Neural progenitor cell (in vitro differentiated cells): ENCODE measurements around the gene R3HDM2. TPM values are rescaled to one million over a fixed set of nuclear protein-coding genes. Genes with fewer than 3 reads are reported as not detected.

Experiments used
- DNase-seq: peaks from one replicate; pipeline ENCODE4 v3.0.0-alpha.2; 2016; ENCODE audit warnings: low spot score
- H2AFZ ChIP-seq: fragments of 200-600 bp; sonication (generic); replicated peaks from 2 replicates; pipeline ENCODE4 v1.6.1; 2016; ENCODE audit warnings: antibody characterized with exemption
- H3F3A ChIP-seq: fragments of 200-600 bp; sonication (generic); 2 replicates; pipeline ENCODE4 v1.6.1; 2016; ENCODE audit warnings: antibody characterized with exemption, low read depth
- H3K27ac ChIP-seq: fragments of 200-600 bp; sonication (generic); 2 replicates; pipeline ENCODE4 v1.5.1; 2016; ENCODE audit warnings: mild to moderate bottlenecking
- H3K27me3 ChIP-seq: fragments of 200-600 bp; sonication (generic); 2 replicates; pipeline ENCODE4 v1.6.1; 2016; ENCODE audit warnings: mild to moderate bottlenecking, moderate library complexity
- H3K36me3 ChIP-seq: fragments of 200-600 bp; sonication (generic); 2 replicates; pipeline ENCODE4 v1.5.1; 2016
- H3K4me1 ChIP-seq: fragments of 200-600 bp; sonication (generic); 2 replicates; pipeline ENCODE4 v1.6.1; 2016; ENCODE audit warnings: mixed run types
- H3K4me2 ChIP-seq: fragments of 200-600 bp; sonication (generic); 2 replicates; pipeline ENCODE4 v1.6.1; 2016
- H3K4me3 ChIP-seq: fragments of 200-600 bp; sonication (generic); 2 replicates; pipeline ENCODE4 v1.5.1; 2016
- H3K79me2 ChIP-seq: fragments of 200-600 bp; sonication (generic); 2 replicates; pipeline ENCODE4 v1.6.1; 2016; ENCODE audit warnings: low read depth
- H3K9ac ChIP-seq: fragments of 200-600 bp; sonication (generic); 2 replicates; pipeline ENCODE4 v1.6.1; 2016
- H3K9me3 ChIP-seq: fragments of 200-600 bp; sonication (generic); 2 replicates; pipeline ENCODE4 v1.5.1; 2016; ENCODE audit warnings: low read depth
- H4K20me1 ChIP-seq: fragments of 200-600 bp; sonication (generic); 2 replicates; pipeline ENCODE4 v1.6.1; 2016; ENCODE audit warnings: low read depth
- H3K27ac Mint-ChIP-seq: 3 replicates; pipeline ENCODE4 v1.8.0; 2021; ENCODE audit warnings: mixed read lengths
- H3K27me3 Mint-ChIP-seq: 2 replicates; pipeline ENCODE4 v1.8.0; 2022; ENCODE audit warnings: low read depth, mild to moderate bottlenecking, inconsistent platforms, moderate library complexity, mixed read lengths; ENCODE audit not compliant: insufficient read depth
- H3K36me3 Mint-ChIP-seq: 3 replicates; pipeline ENCODE4 v1.8.0; 2021; ENCODE audit warnings: mixed read lengths
- H3K4me1 Mint-ChIP-seq: 3 replicates; pipeline ENCODE4 v1.8.0; 2021; ENCODE audit warnings: mixed read lengths
- H3K4me3 Mint-ChIP-seq: 3 replicates; pipeline ENCODE4 v1.8.0; 2021; ENCODE audit warnings: mild to moderate bottlenecking, moderate library complexity, mixed read lengths
- H3K9me3 Mint-ChIP-seq: 3 replicates; pipeline ENCODE4 v1.8.0; 2020; ENCODE audit warnings: mixed read lengths
- EZH2 ChIP-seq: fragments of 200-600 bp; sonication (generic); IDR thresholded peaks from 2 replicates; pipeline ENCODE4 v1.6.1; 2017; ENCODE audit warnings: antibody characterized with exemption, mild to moderate bottlenecking, moderate library complexity
- EZH2phosphoT487 ChIP-seq: fragments of 200-600 bp; sonication (generic); IDR thresholded peaks from 2 replicates; pipeline ENCODE4 v1.6.1; 2017; ENCODE audit warnings: antibody characterized with exemption
- total RNA-seq: library from RNA; depleted of rRNA; stranded (reverse); fragments of >200 nt; gene quantifications from 2 replicates; pipeline ENCODE4 v1.2.3, GENCODE V29; 2015; ENCODE audit warnings: low replicate concordance
- TF ChIP-seq, protein P1 (sequence below): fragments of 200-600 bp; sonication (generic); IDR thresholded peaks from 2 replicates; pipeline ENCODE4 v1.5.1; 2017; ENCODE audit warnings: antibody characterized with exemption, mild to moderate bottlenecking

Gene R3HDM2
- total RNA-seq, 1 donor from 2014 or later: 40.0 TPM

DNA sequence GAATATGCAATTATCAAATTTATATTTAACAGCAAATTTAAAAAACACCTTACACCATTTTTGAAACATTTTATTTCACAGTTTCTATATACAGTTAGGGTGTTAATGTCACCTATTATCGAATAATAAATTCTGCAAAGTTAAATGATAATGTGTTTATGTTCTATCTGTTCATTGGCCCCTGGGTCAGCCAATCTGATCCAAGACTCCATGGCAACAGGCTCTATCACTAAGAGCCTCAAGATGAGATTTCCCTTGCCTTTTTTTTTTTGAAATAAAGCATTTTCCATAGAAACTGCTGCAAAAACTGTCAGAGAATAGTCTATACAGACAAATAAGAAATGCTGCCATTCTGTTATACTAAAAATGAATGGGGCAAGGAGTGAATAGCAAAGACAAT lies 96.6 kb downstream of the R3HDM2 start:
- TF ChIP-seq, protein P1, sequence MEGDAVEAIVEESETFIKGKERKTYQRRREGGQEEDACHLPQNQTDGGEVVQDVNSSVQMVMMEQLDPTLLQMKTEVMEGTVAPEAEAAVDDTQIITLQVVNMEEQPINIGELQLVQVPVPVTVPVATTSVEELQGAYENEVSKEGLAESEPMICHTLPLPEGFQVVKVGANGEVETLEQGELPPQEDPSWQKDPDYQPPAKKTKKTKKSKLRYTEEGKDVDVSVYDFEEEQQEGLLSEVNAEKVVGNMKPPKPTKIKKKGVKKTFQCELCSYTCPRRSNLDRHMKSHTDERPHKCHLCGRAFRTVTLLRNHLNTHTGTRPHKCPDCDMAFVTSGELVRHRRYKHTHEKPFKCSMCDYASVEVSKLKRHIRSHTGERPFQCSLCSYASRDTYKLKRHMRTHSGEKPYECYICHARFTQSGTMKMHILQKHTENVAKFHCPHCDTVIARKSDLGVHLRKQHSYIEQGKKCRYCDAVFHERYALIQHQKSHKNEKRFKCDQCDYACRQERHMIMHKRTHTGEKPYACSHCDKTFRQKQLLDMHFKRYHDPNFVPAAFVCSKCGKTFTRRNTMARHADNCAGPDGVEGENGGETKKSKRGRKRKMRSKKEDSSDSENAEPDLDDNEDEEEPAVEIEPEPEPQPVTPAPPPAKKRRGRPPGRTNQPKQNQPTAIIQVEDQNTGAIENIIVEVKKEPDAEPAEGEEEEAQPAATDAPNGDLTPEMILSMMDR: no peak
- TF ChIP-seq EZH2phosphoT487 (no peak), EZH2 (no peak)
- H3K4me1 ChIP-seq: no peaks in the 10 kb centered on the region
- no peak overlapping the region for H3K27ac ChIP-seq
- H3K79me2 ChIP-seq: no peaks in the 10 kb centered on the region
- no peaks in the 10 kb centered on the region for H3K36me3 ChIP-seq
- H3K36me3 Mint-ChIP-seq: peaks cover 8% of the 10 kb centered on the region
- no peak overlapping the region for H3K4me2 ChIP-seq
- peaks cover 2% of the 10 kb centered on the region for H3K9me3 Mint-ChIP-seq
- no peaks in the 10 kb centered on the region for H3F3A ChIP-seq
- no peak overlapping the region for H3K27ac Mint-ChIP-seq
- H3K9ac ChIP-seq: no peak overlapping the region
- no peaks in the 10 kb centered on the region for H4K20me1 ChIP-seq
- no peak overlapping the region for H2AFZ ChIP-seq
- H3K27me3 ChIP-seq: no peaks in the 10 kb centered on the region
- no peaks in the 10 kb centered on the region for H3K9me3 ChIP-seq
- H3K27me3 Mint-ChIP-seq: peaks cover 2% of the 10 kb centered on the region
- DNase-seq: no peak
- H3K4me3 ChIP-seq: no peak overlapping the region
- no peak overlapping the region for H3K4me3 Mint-ChIP-seq
- H3K4me1 Mint-ChIP-seq: no peaks in the 10 kb centered on the region

DNA sequence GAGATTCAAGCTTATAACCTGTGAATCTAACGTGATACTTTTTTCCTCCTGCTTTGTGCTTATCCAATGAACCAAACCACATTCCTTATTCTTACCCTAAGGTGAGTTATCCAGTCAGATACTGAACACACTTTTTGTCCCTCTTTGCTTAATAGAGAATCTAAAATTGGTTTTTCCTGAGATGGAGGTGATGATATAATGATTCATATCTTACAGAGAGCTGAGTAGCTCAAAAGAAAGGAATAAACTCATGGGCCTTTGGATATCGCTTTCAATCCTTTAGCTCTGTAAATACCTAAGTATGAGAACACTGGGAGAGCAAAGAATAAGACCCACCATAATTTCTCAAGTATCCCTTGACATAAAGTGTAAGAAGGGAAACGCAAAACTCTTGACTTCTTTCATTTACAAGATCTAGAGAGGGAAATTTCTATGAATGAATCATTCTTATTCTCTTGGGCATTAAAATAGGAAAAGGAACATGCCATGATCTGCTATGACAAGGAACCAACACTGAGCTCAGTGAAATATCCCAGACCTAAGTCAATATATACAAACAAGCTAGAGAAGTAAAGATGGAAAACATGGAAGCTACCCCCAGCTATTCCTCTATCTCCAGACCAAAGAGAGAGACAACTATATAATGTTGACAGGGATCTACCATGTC lies 98.1 kb downstream of the R3HDM2 start:
- Histone ChIP-seq H3K79me2 (no peaks in the 10 kb centered on the region), H4K20me1 (no peaks in the 10 kb centered on the region), H3K4me2 (no peak overlapping the region), H3K4me1 (no peaks in the 10 kb centered on the region), H3K4me3 (no peak overlapping the region), H3K27ac (no peak overlapping the region), H3K27me3 (no peaks in the 10 kb centered on the region), H2AFZ (no peak overlapping the region), H3K36me3 (no peaks in the 10 kb centered on the region), H3F3A (no peaks in the 10 kb centered on the region), H3K9me3 (no peaks in the 10 kb centered on the region), H3K9ac (no peak overlapping the region)
- Mint-ChIP-seq H3K36me3 (peaks cover 8% of the 10 kb centered on the region), H3K4me3 (no peak overlapping the region), H3K27ac (no peak overlapping the region), H3K9me3 (peaks cover 2% of the 10 kb centered on the region), H3K27me3 (peaks cover 4% of the 10 kb centered on the region), H3K4me1 (no peaks in the 10 kb centered on the region)
- TF ChIP-seq, protein P1: no peak
- TF ChIP-seq EZH2 (no peak), EZH2phosphoT487 (no peak)
- DNase-seq: no peak

DNA sequence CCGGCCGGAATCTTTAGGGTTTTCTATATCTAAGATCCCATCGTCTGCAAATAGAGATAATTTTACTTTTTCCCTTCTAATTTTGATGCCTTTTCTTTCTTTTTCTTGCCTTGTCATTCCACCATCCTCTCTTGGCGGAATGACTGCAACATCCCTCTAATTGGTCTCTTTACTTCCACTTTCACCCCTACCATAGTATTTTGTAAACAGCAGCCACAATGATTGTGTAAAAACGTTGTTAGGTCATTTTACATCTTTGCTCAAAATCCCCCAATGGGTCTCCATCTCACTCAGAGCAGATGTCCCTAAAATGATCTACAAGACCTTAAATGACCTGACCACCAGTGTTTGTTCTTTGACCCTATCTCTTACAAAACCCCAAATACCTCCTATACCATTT lies 99.9 kb downstream of the R3HDM2 start:
- peaks cover 4% of the 10 kb centered on the region for H3K27me3 Mint-ChIP-seq
- Histone ChIP-seq H4K20me1 (no peaks in the 10 kb centered on the region), H3K9ac (no peak overlapping the region), H3K79me2 (no peaks in the 10 kb centered on the region), H3K4me1 (no peaks in the 10 kb centered on the region), H3K4me2 (no peak overlapping the region), H3K27me3 (no peaks in the 10 kb centered on the region), H3K36me3 (no peaks in the 10 kb centered on the region), H2AFZ (no peak overlapping the region), H3K9me3 (no peaks in the 10 kb centered on the region), H3F3A (no peaks in the 10 kb centered on the region), H3K4me3 (no peak overlapping the region), H3K27ac (no peak overlapping the region)
- no peak for DNase-seq
- no peak overlapping the region for H3K4me3 Mint-ChIP-seq
- TF ChIP-seq EZH2 (no peak), EZH2phosphoT487 (no peak)
- TF ChIP-seq, protein P1: no peak
- H3K4me1 Mint-ChIP-seq: no peaks in the 10 kb centered on the region
- H3K36me3 Mint-ChIP-seq: peaks cover 11% of the 10 kb centered on the region
- H3K9me3 Mint-ChIP-seq: no peaks in the 10 kb centered on the region
- no peak overlapping the region for H3K27ac Mint-ChIP-seq
